Naive thymus-derived CD4-positive, alpha-beta T cell (primary cell): ENCODE data around the gene PVRIG. TPM values are rescaled to one million over a fixed set of nuclear protein-coding genes. Genes with fewer than 3 reads are reported as not detected.
"Not testable (repeated sequence)": the region's sequence is repeated elsewhere in the genome, so short reads cannot be mapped to it uniquely, and the experiment has no call there.

Source experiments
- ATAC-seq: fragments of 150-1000 bp; cut with Tn5 transposase; 2 replicates; pipeline ENCODE4 v1.10.0; 2021; ENCODE audit warnings: mild to moderate bottlenecking, moderate library complexity
- CTCF ChIA-PET: fragments of 350-600 bp; sonication (Branson Sonifier 250); formaldehyde crosslinking; loops from one replicate; lab custom pipeline; 2021; ENCODE audit warnings: antibody characterized with exemption; lab: Charles Lee
- POLR2A ChIA-PET: fragments of 350-600 bp; sonication (Branson Sonifier 250); formaldehyde crosslinking; loops from one replicate; lab custom pipeline; 2021; ENCODE audit warnings: antibody characterized with exemption, inconsistent platforms; lab: Charles Lee
- DNase-seq, 9 donors: peaks; one replicate each; pipeline versions ENCODE4 v3.0.0 to v3.0.0-alpha.2; 2020 to 2022; ENCODE audit warnings: mixed read lengths in 1 of 9
- H3K27ac ChIP-seq: one replicate; pipeline ENCODE4 v1.7.0; 2013; ENCODE audit warnings: mild to moderate bottlenecking, low read depth, low read length, moderate library complexity
- H3K27me3 ChIP-seq, 2 donors: one replicate each; pipeline ENCODE4 v1.7.0; 2013; ENCODE audit warnings: low read length in 2 of 2, mild to moderate bottlenecking in 2 of 2, moderate library complexity in 2 of 2; ENCODE audit not compliant: control insufficient read depth in 2 of 2, insufficient read depth in 2 of 2
- H3K36me3 ChIP-seq, 3 experiments: 1 replicate in 2 of 3; 2 replicates in 1 of 3; pipeline ENCODE4 v1.7.0; 2013; ENCODE audit warnings: low read length in 3 of 3, mild to moderate bottlenecking in 3 of 3, moderate library complexity in 1 of 3; ENCODE audit not compliant: insufficient read depth in 3 of 3, control insufficient read depth in 2 of 3
- H3K4me1 ChIP-seq, 2 donors: one replicate each; pipeline ENCODE4 v1.7.0; 2013; ENCODE audit warnings: low read length in 2 of 2, mild to moderate bottlenecking in 2 of 2, moderate library complexity in 1 of 2; ENCODE audit not compliant: control insufficient read depth in 2 of 2, insufficient read depth in 2 of 2
- H3K4me3 ChIP-seq: 2 replicates; pipeline ENCODE4 v1.7.0; 2013; ENCODE audit warnings: mild to moderate bottlenecking, low read length
- H3K9me3 ChIP-seq, 3 experiments: 1 replicate in 2 of 3; 2 replicates in 1 of 3; pipeline ENCODE4 v1.7.0; 2013; ENCODE audit warnings: low read length in 3 of 3; ENCODE audit not compliant: control insufficient read depth in 2 of 3
- H3K27ac Mint-ChIP-seq, 9 donors: one replicate each; pipeline ENCODE4 v1.8.0; 2020 to 2022; ENCODE audit warnings: mixed read lengths in 9 of 9, mild to moderate bottlenecking in 8 of 9, moderate library complexity in 5 of 9, inconsistent platforms in 2 of 9
- H3K27me3 Mint-ChIP-seq, 5 donors: one replicate each; pipeline ENCODE4 v1.8.0; 2021 to 2022; ENCODE audit warnings: mixed read lengths in 5 of 5, mild to moderate bottlenecking in 1 of 5
- H3K36me3 Mint-ChIP-seq, 5 donors: one replicate each; pipeline ENCODE4 v1.8.0; 2020 to 2022; ENCODE audit warnings: mixed read lengths in 5 of 5, mild to moderate bottlenecking in 3 of 5, inconsistent platforms in 1 of 5
- H3K4me1 Mint-ChIP-seq, 7 donors: one replicate each; pipeline ENCODE4 v1.8.0; 2020 to 2022; ENCODE audit warnings: mixed read lengths in 7 of 7, mild to moderate bottlenecking in 3 of 7, inconsistent platforms in 1 of 7
- H3K4me3 Mint-ChIP-seq, 10 donors: one replicate each; pipeline ENCODE4 v1.8.0; 2020 to 2022; ENCODE audit warnings: mild to moderate bottlenecking in 10 of 10, mixed read lengths in 10 of 10, moderate library complexity in 6 of 10, inconsistent platforms in 2 of 10
- H3K9me3 Mint-ChIP-seq, 11 donors: one replicate each; pipeline ENCODE4 v1.8.0; 2020 to 2022; ENCODE audit warnings: mixed read lengths in 11 of 11, mild to moderate bottlenecking in 4 of 11, inconsistent platforms in 1 of 11, moderate library complexity in 1 of 11
- intact Hi-C, 2 donors: fragments of 100-400 bp; cut with micrococcal nuclease; formaldehyde crosslinking; loops; one replicate each; pipeline ENCODE4 v1.15.1; 2023
- polyA plus RNA-seq, 2 donors: library from polyadenylated mRNA; unstranded; fragments of 300-500 nt; fragmentation: Illumina TruSeq; gene quantifications; one replicate each; pipeline ENCODE4 v1.2.3, GENCODE V29; 2021
- total RNA-seq, 6 experiments: library from RNA in 5 of 6; stranded (reverse) in 5 of 6; gene quantifications; 1 replicate in 5 of 6; 2 replicates in 1 of 6; pipeline ENCODE4 v1.2.3 and lab custom pipeline; 2021 to 2026

The PVRIG gene
- total and polyA plus RNA-seq, 7 experiments from 2014 or later, result 32.1 to 88.7 (median 69.5) TPM

DNA sequence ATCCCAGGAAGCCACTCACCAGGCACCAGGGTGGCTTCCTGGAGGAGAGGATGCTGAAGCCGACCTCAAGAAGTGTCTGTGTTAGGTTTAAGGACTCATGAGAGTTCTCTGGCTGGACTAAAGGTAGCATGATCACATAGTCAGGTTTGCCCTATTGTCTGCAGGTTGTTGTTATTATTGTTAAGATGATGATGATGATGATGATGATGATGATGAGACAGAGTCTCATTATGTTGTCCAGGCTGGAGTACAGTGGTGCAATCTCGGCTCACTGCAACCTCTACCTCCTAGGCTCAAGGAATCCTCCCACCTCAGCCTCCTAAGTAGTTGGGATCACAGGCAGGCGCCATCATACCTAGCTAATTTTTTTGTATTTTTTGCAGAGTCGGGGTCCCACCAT lies 44.5 kb downstream of the PVRIG start:
- H3K27me3 ChIP-seq, H3K9me3 Mint-ChIP-seq, H3K36me3 Mint-ChIP-seq, DNase-seq, H3K9me3 ChIP-seq, H3K27ac ChIP-seq, H3K4me1 ChIP-seq, H3K36me3 ChIP-seq, ATAC-seq, POLR2A ChIA-PET, H3K4me3 Mint-ChIP-seq, H3K27ac Mint-ChIP-seq, H3K27me3 Mint-ChIP-seq, intact Hi-C loops, H3K4me3 ChIP-seq: not testable (repeated sequence)
- CTCF ChIA-PET, result interaction anchor here (0.9 kb wide), 1 partner anchor 9 kb away, joined by 3 read pairs; no protein-coding TSS in a partner anchor
- H3K4me1 Mint-ChIP-seq, result peaks cover 0 to 11% (median 8%) of the 10 kb centered on the region in 7 donors

- CTCF ChIA-PET, result interaction anchor here (0.9 kb wide), 1 partner anchor 10 kb away, joined by 3 read pairs; no protein-coding TSS in a partner anchor
Observed at GRCh38 chr7:100264669-100265165, 45.0 kb downstream of the PVRIG start.

GRCh38 chr7:100265851-100266250 lies 46.1 kb downstream of the PVRIG start:
- H3K27me3 ChIP-seq, CTCF ChIA-PET, H3K4me3 ChIP-seq, POLR2A ChIA-PET, H3K9me3 Mint-ChIP-seq, H3K36me3 Mint-ChIP-seq, H3K36me3 ChIP-seq, H3K4me3 Mint-ChIP-seq, H3K27me3 Mint-ChIP-seq, H3K4me1 ChIP-seq, ATAC-seq, intact Hi-C loops, H3K27ac ChIP-seq, H3K9me3 ChIP-seq, DNase-seq: not testable (repeated sequence)
- H3K4me1 Mint-ChIP-seq, result peaks cover 5 to 16% (median 10%) of the 10 kb centered on the region in 7 donors
- peak overlapping the region in 3 of 9 donors; percentile 47 to 78 (median 62) for H3K27ac Mint-ChIP-seq

More at GRCh38 chr7:100264669-100265165, 45.0 kb downstream of the PVRIG start:
- ATAC-seq, H3K9me3 ChIP-seq, H3K4me3 Mint-ChIP-seq, H3K27ac ChIP-seq, H3K4me1 ChIP-seq, intact Hi-C loops, POLR2A ChIA-PET, H3K27me3 Mint-ChIP-seq, H3K4me3 ChIP-seq, DNase-seq, H3K36me3 ChIP-seq, H3K27me3 ChIP-seq, H3K36me3 Mint-ChIP-seq, H3K9me3 Mint-ChIP-seq: not testable (repeated sequence)
- H3K27ac Mint-ChIP-seq, result peak overlapping the region in 1 of 9 donors; percentile 51
- peaks cover 0 to 11% (median 8%) of the 10 kb centered on the region in 7 donors for H3K4me1 Mint-ChIP-seq

DNA sequence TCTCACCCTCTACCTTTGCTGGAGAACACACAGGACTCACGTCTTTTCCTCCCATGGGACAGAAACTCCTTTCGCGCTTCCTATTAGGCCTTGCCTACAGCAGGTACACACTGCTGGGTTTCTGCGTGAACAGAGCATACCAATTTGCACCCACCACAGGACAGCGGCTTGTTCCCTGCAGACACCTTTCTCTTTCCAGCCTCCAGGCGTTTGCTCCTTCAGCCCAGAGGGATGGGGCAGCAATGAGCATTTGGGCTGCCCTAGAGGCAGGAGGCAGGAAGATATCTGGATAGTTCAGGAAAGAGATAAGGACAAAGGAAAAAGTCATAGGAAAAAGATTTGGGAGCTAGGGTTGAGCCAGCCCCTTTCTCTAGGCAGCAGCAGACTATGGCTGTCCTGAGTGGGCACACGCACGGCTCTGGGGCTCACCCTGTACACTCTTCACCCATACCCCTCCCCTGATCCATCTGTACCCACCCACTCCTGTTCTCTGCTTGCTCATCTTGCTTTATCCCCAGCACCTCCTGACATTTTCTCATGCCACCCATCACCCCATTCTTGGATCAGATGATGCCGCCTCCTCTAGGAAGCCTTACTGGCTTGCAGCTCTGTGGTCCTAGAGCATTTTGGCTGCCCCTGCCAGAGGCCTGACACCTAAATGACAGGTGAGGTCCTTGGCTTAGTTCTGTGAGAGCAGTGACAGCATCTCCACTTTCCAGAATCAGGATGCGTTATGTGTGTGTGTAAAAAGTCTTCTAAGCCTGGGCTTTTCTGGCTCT lies 47.0 kb downstream of the PVRIG start:
- ChIA-PET POLR2A (interaction anchor here (1.0 kb wide), 1 partner anchor 11 kb away, joined by 8 read pairs; no protein-coding TSS in a partner anchor), CTCF (no interaction called here)
- ATAC-seq, result no peak
- Mint-ChIP-seq H3K27ac (no peak overlapping the region), H3K36me3 (peaks cover 0 to 6% (median 0%) of the 10 kb centered on the region in 5 donors), H3K9me3 (no peaks in the 10 kb centered on the region), H3K4me1 (peaks cover 7 to 19% (median 14%) of the 10 kb centered on the region in 7 donors), H3K27me3 (peaks cover 0 to 4% (median 0%) of the 10 kb centered on the region in 5 donors), H3K4me3 (no peak overlapping the region)
- Histone ChIP-seq H3K27ac (no peak overlapping the region), H3K9me3 (no peaks in the 10 kb centered on the region), H3K36me3 (no peaks in the 10 kb centered on the region), H3K27me3 (no peaks in the 10 kb centered on the region), H3K4me1 (peaks cover 0 to 4% of the 10 kb centered on the region in 2 donors), H3K4me3 (no peak overlapping the region)
- intact Hi-C loops, result no loop called here
- no peak for DNase-seq

GRCh38 chr7:100267648-100268047 lies 47.9 kb downstream of the PVRIG start:
- no peak for DNase-seq
- POLR2A ChIA-PET, result interaction anchor here (1.0 kb wide), 1 partner anchor 12 kb away, joined by 8 read pairs; no protein-coding TSS in a partner anchor
- Mint-ChIP-seq H3K27me3 (peaks cover 0 to 4% (median 0%) of the 10 kb centered on the region in 5 donors), H3K36me3 (peaks cover 0 to 4% (median 0%) of the 10 kb centered on the region in 5 donors), H3K4me3 (no peak overlapping the region), H3K27ac (no peak overlapping the region), H3K4me1 (peaks cover 7 to 20% (median 16%) of the 10 kb centered on the region in 7 donors), H3K9me3 (no peaks in the 10 kb centered on the region)
- ATAC-seq, result no peak
- Histone ChIP-seq H3K36me3 (no peaks in the 10 kb centered on the region), H3K27ac (no peak overlapping the region), H3K27me3 (no peaks in the 10 kb centered on the region), H3K9me3 (no peaks in the 10 kb centered on the region), H3K4me3 (no peak overlapping the region), H3K4me1 (peaks cover 0 to 4% of the 10 kb centered on the region in 2 donors)
- CTCF ChIA-PET, result no interaction called here
- intact Hi-C loops, result no loop called here

GRCh38 chr7:100268882-100269281 lies 49.1 kb downstream of the PVRIG start:
- intact Hi-C loops, H3K4me3 ChIP-seq, H3K4me1 ChIP-seq, H3K36me3 ChIP-seq, H3K9me3 ChIP-seq, DNase-seq, CTCF ChIA-PET, H3K9me3 Mint-ChIP-seq, H3K27me3 Mint-ChIP-seq, H3K27ac ChIP-seq, H3K36me3 Mint-ChIP-seq, ATAC-seq, H3K27me3 ChIP-seq: not testable (repeated sequence)
- Mint-ChIP-seq H3K27ac (peak overlapping the region in 1 of 9 donors; percentile 41), H3K4me3 (peak overlapping the region in 1 of 10 donors; percentile 38), H3K4me1 (peaks cover 7 to 22% (median 18%) of the 10 kb centered on the region in 7 donors)
- POLR2A ChIA-PET, result interaction anchor here (0.6 to 0.7 kb wide), 2 partner anchors 19 to 99 kb away, joined by 3 to 5 read pairs; no protein-coding TSS in a partner anchor
